CD4-positive, alpha-beta T cell treated with Interleukin-15 for 4 hours (primary cell): ENCODE data around the gene VSTM4.

ENCODE experiments used
- DNase-seq: peaks from one replicate; pipeline ENCODE4 v3.0.0-alpha.2; 2020; ENCODE audit warnings: low spot score

VSTM4 gene

DNA sequence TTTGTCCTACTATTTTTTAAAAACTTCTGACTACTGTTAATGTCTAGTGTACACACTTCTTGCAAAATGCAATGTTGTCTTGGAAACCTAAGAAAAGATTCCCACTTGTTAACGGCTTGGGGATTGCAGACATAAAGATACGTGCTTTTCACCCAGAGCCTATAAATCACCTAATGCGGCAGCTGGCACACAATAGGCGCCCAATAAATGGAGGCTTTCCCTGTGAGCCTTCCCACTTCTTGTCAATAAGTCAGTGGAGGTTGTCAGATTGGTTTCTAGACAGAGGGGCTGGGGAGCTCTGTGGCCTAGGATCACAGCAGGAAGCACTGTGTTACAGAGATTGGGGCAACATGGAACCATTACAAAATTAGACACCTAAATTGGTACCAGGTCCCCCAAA, 74.7 kb downstream of the VSTM4 start:
- no peak for DNase-seq

DNA sequence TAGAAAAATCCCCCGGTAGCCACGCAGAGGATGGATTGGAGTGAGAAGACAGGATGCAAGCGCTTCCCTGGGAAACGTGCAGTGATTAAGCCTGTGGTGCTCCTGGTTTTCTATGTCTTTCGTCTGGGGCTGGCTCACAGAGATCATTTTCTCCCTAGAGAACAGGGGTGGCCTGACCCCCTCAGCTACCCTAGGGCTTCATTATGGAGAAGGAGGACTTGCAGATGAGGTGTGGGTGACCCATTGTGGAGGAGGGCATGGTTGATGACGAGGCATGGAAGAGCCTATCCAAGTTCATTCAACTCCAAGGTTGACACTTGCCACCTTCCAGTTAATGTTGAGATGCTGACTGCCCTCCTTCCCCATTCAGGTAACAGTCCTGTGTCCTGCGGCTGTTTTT, 75.9 kb downstream of the VSTM4 start:
- DNase-seq, result no peak

DNA sequence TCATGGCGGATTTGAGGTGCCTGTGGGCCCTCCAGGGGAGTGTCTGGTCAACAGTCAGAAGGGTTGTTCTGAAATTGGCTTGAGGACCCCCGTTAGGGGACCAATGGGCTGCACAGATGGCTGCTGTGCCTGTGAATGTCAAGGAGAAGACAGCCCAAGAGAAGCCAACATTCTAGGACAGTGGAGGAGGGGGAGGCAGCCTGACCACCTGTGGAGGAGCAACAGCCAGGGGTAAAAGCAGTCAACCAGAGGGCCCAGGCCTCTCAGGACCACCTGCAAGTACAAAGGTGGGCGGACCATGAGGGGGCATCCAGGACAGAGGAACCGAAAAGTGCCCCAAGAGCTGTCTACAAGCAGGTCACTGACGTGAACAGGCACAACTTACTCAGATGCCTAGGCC, 76.6 kb downstream of the VSTM4 start:
- DNase-seq, result no peak

DNA sequence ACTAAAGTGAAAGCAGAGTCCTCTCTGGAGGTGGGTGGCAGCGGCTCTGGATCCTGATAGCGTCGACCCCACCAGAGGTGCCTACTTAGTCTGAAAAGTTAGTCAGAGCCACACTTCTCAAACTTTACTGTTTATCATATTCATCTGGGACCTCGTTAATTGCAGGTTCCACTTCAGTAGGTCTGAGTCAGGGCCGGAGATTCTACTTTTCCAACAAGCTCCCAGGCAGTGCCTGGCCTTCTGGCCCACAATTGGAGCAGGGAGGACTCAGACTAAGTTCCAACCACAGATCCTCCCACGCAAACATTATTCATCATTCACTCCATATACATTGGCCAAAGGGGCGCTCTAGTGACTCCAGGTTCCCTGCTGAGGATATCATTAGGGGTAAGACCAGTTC, 78.1 kb downstream of the VSTM4 start:
- no peak for DNase-seq

DNA sequence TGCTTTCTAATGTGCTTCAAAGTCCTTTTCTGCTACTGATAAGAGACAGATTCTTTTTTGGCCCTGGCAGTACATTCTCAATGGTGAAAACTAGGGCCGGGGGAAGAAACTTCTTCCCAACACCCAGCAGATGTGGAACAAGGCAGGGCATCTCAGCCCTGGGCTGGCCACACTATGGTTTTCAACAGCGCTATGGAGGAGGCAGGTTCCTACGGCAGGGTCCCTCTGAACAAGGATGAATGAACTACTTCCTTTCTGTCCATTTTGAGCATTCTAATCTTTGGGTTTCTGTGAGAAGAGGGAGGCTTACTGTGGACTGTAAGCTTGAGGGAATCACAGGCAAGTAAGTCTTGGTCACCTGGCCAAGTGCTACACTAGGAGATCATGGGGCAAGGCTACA, 78.7 kb downstream of the VSTM4 start:
- no peak for DNase-seq

DNA sequence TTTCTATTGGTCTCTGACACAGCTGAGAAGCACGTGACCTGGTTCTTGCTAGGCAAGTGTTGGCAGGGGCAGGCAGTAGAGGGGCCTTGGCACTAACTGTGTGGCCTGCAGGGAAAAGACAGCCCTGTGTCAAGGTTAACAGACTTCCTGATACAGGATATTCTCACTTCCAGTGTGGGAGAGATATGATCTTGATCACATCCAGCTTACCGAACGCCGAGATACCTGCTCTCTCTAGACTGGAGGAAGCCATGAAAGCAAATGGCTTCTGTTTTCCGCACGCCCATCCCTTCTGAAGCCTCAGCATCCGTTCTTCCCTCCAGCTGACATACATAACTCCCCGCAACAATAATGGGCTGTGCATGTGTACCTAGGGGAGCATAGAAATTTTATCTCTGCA, 79.4 kb downstream of the VSTM4 start:
- DNase-seq, result no peak

DNA sequence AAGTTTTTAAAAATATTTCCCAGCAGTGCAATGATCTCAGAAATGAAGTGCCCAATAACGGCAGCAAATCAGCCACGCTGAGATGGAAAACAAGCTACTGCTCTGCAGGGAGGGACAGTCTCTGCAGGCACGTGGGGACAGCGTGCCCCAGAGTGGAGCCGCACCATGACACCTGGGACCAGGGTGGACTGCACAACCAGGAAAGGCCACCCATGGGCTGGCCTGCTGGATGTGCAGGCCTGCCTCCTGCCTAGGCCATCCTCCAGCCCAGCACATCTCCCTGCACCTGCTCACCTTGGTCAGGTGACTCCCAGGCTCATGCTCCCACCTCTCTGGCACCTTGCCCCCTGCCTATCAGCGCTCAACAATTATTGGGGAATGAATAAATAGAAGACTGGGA, 80.4 kb downstream of the VSTM4 start:
- no peak for DNase-seq

DNA sequence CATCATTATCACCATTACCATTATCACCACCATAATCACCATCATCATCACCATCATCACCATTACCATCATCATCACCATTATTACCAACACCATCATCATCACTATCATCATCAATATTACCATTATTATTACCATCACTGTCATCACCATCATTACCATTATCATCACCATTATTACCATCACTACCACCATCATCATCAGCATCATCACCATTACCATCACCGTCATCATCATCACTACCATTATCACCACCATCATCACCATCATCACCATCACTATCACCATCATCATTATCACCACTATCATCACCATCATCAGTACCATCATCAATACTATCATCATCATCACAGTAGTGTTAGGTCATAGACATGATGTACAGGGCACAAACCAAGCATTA, 81.4 kb downstream of the VSTM4 start:
- no peak for DNase-seq

DNA sequence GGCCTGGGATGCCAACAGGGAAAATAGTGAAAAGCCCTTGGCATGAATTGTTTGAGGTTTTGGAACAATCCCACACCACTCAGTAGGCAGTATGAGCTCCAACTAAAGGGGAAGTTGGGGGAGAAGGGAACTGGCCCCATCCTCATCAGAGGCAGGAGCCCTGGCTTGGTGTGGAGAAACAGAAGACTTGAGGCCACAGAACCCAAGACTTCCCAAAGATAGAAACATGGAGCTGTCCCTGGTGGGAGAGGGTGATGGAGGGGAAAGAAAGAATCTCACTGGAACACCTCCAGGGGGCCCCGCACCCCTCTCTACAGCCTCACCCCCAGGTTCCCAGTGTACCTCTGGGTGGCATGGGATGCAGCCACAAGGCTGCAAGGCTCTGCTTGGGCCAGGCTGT, 85.7 kb downstream of the VSTM4 start:
- no peak for DNase-seq

DNA sequence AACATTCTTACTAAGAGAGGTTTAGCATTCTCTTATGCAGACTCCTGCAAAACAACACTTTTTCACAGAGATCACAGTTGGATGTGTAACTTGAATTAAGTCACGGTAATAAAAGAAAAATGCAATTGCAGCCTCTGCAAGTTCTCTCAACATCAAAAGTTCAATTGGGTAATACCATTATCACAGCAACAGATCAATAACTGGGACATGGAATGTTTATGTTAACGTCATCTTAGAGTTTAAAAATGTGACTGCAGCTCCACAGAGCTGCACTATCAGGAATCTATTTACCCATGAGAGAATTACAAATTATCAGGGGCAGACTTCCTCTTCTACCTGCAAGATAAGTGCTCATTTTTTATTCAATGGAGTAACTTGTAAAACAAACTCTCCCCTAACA, 86.7 kb downstream of the VSTM4 start:
- DNase-seq, result no peak

DNA sequence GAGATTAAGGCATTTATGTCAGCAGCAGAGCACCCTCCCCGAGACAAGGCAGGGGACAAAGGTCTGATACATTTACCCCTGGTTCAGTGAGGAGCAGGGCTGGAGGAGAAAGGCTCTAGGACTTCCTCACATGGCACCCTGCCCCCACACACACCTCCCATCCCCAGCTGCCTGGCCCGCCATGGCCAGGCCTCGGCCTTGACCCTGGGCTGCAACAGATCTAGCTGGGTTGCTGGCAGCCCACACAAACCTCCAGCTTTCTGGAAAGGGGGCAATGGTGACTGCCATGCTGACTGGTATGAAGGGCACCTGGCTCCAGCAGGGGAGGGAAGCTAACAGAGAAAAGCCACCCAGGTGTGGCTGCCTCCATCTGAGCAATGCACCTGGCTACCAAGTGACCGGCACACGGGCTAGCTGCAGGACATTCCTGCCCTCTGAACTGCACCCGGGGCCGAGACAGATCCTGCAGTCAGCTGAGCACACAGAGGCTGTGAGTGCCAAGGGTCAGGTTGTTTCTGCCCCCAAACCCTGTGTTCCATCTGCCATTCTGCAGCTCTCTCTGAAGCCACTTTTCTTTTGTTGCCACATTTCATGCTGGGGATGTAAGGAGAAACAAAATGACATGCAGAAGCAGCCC, 89.9 kb downstream of the VSTM4 start:
- no peak for DNase-seq

DNA sequence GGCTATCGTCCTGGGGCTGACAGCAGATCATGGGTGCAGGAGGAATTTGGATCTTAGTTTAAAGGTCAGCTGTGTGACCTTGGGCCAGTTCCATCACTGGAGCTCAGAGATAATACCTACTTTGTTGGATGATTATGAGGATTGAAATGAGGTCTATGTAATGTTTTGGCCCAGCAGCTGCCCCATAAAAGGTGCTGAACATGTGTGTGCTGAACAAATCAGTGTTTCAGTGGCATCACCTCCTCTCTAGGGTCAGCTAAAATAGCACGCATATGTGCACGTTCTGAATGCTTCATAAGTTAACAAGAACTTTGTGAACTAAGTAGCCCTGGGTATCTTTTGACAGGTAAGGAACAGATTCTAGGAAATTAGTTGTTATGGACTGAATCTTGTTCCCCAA, 90.8 kb downstream of the VSTM4 start:
- no peak for DNase-seq

DNA sequence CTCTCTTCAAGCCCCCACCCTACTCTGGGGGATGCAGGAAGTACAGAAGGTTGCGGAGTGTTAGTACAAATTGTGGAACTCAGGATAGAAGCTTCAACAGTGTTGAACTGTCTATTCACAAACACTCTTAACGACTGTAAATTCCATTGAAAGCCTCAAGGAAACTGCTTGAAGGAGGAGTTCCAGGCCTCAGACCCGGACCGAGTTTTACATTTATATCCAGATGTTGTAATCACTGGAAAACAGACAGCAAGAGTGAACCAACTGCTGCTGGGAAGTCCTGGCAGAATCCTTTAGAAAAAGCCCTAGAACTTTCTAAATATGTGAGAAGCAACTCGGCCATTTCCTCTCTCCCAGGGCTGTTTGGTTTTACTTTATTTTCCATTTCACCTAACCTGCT, 91.6 kb downstream of the VSTM4 start:
- no peak for DNase-seq

DNA sequence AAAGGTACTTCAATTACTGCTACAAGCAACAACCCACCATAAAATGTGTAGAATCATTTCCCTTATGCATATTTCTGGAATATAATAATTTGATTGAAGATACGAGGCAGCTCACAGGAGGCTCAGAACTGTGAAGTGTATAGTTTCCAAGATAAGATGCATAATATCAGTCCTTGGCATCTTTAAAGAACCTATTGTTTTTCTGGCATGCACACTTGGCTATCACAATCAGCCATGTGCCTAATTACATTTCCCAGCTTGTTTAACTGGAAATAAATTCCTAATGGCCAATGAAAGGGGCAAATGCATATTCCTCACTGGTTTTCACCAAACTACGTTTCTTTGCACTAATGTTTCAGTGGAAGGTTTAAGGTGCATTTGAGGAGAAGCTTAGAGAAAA, 92.3 kb downstream of the VSTM4 start:
- DNase-seq, result no peak

DNA sequence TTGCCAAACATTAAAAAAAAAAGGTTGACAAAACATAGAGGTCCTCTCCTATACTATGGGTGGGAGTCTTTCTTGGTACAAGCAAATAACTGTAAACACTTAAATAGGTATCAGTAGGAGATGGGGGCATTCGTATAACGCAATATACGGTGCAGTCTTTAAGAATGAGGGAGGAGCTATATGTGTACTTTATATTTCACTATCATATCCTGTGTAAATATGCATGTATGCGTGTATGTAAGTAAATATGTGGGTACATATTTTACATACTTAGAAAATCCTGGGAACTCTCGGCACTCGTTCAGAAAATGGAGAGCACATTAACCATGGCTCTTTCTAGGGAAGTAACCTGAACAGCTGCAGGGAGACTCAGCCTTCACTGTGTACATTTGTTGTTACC, 93.6 kb downstream of the VSTM4 start:
- DNase-seq, result no peak

DNA sequence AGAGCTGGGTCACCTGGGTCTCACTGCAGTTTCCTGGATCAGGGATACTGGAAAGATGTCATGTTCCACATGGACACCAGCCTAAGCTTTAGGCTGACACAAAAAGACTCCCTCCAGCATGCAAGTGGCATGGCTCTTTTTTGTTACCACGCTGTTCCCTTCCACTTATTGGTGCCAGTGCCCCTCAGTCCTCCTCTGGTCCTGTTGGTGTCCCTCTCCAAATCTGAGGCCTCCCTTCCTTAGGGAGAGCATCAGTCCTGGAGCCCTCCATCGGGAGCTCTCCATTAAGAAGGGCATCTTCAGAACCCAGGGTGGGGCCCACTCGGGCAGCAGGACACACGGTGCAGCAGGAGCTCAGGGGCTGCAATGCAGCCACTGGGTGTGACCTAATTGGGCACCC, 99.6 kb downstream of the VSTM4 start:
- no peak for DNase-seq

DNA sequence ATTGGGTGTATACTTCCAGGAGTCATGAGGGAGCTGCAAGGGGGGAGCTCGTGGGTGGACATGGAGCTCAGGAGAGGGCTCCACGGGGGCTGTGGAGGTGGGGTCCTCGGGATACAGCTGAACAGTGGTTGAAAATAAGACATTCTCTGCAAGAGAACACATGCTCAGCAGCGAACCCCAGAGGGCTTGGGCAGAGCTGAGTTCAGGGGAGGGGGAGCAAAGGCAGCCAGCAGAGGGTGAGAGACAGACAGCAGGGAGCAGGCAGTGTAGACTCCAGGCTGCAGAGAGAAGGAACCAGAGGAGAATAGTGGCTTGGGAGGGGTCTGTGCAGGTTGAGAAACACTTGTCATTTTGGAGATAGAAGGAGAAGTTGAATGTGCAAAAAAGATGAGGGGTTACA, 102.7 kb downstream of the VSTM4 start:
- DNase-seq, result no peak

DNA sequence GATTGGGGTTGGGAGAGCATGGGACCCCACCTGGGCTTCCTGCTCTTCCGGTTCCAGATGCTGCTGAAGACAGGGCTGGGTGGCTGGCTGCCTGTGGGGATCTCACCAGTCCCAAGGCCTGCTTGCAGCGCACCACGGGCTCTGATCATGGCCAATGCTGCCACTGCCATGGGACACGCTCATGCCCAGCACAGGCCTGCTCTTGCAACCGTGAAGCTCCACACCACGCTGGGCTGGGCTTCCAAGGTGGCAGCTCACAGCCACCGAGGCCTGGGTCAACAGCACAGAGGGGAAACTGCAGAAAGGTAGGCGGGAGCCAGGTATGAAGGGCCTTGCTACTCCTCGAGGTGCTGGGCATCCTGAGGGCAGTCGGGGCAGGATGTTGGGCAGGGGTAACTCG, 103.6 kb downstream of the VSTM4 start:
- no peak for DNase-seq

DNA sequence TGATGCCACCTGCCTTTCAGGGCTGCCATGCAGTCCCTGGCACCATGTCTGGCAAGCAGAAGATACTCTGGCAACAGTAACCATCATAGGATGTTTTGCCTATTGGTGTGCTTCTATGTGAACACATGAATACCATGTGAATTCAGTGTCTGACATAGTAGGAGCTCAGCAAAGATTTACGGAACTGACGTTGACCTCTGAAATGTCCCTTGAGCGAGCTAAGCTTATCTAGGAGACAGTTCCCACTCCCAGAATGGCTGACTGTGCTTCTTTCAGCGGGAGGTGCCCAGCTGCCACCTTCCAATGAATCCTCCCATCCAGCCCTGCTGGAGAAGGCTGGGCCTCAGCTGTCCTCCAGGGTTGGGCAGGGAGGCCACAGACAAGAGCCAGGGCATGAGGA, 104.5 kb downstream of the VSTM4 start:
- no peak for DNase-seq

DNA sequence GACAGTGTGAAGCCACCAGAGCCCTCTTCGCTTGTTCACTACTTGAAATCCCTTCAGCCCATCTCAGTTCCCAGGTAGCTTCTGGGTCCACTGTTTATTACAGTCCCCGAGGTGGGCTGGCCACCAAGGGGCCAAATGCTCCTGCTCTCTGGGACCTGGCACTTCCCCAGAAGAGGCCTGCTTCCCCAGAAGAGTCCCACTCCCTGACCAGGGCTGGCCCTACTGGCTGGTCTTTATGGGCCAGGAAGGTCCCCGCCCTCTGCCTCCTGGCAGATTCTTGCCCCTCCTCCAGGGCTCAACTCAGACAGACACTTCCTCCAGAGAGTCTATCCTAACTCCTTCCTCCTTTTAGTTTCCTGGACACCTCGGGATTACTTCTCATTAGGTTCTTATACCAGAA, 105.0 kb downstream of the VSTM4 start:
- no peak for DNase-seq

DNA sequence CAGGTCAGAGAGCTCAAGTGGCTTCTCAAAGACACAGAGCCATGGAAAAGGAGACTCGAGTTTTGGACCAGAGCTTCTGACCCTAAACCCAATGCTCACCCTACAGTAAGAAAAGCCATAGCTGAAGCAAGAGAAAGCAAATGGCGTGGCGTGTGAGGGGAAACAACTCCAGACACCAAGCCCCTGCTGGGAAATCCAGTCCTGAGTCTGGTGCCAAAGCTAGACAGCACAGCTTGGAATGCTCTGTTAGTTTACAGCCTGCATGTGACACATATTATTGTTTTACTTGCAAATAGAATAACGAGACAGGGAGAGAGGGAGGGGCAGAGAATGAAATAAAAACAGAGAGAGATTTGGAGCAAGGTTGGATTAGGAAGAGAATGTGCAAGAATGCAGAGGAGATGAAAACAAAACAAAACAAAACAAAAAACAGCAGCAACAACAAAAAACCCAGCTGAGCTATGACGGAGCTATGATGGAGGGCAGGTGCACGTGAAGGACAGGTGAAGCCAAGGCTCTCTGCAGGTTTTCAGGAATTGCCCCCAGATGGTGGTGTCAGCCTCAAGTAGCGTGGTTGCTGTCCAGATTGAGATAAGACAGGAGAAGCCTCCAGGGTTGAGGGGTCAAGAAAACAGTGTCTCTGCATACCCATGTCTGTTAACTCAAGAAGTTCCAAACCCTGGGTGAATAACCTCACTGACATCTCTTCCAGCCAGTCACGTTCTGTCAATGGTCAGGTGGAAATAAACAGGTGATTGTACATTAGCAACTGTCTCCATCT, 105.9 kb downstream of the VSTM4 start:
- DNase-seq, result no peak

DNA sequence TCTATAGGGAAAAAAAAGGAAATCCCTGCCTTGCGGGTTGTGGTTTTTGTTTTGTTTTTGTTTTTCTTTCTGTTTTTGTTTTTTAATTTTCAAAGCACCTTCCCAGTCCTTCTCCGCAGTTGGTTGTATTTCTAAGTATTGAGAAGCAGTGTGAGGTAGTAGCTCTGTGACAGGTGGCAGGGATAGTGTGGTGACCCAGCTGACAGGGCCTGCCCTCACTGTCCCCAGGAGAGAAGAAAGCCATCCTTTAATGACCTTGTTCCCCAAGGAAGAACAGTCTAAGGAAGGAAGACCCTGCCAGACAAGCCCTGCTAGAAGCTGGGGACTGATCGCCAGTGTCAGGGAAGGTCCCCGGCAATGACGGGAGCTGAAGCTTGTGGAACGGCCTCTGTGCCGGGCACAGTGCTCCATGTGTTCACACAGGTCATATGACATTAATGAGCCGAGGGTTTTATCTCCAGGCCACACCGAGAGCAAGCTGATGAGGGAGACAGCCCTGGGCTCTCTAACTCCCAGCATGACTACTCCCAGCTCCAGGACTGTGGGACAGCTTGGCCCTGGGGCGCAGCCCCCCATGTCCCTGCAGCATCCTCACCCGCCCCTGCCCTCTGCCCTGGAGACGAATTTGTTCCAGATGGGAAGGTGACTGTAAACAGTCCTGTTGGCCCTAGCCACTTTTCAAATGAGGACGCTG, 106.7 kb downstream of the VSTM4 start:
- no peak for DNase-seq

DNA sequence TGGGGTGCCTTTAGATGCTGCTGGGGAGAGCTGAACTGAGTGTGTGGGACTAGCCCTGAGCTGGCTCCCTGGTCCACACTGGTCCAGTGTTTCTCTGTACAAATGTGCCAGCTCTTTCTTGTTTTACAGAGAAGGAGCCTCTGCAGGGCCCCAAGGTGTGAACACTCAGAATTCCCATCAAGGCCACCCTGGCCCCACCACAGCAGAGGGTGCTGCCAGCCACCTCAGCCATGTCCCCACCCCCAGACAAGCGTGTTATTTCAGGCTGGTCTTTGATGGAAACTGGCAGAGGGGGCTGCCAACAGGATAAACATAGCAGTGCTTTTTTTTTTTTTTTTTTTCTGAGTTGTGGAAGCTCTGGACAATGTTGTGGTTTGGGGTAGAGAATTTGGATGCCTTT, 107.2 kb downstream of the VSTM4 start:
- DNase-seq, result no peak

DNA sequence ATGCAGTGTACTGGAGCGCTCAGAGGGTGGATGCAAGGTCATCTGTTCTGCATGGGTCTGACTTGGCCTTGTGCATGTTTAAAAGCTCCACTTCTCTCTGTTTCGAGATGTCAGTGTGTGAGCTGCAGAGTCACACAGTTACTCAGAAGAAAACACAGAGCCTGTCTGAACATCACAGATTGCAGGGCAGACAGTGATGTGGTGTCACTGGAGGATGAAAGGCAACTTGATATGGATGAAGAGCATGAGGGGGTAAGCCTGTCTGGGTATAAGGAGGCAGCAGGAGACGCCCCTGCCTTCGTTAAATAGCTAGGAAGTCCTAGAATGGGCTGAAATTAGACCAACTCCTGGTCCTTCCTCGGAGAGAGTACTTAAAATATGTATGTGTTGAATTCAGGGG, 108.2 kb downstream of the VSTM4 start:
- DNase-seq, result no peak
